ENCODE results near the gene GGA2. TPM values are rescaled to one million over a fixed set of nuclear protein-coding genes. Genes with fewer than 3 reads are reported as not detected.

The GGA2 gene
- total and polyA plus RNA-seq, 8 donors, result 17.6 to 62.5 (median 37.3) TPM

DNA sequence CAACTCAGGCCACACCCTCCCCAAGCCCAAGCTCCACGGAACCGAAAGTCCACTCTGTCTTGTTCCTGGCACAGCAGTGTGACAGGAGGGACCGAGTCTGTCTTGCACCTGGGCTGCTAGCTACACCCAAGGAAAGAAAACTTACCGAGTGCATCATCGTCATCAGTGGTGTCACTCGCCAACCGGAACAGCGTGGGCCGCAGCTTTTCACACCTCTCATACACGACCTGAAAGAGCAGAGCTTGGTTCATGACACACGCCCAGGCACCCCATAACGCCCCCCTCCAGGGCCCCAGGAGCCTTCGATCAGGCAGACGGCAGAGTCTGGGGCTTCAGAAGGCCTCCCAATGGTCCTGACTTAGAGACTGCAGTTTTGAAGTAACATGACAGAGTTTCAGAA, 27.5 kb downstream of the GGA2 start:
- Histone ChIP-seq H3K4me3 (no peak overlapping the region), H3K27me3 (no peaks in the 10 kb centered on the region), H3K36me3 (peaks cover 83 to 100% (median 100%) of the 10 kb centered on the region in 4 donors), H3K4me1 (no peaks in the 10 kb centered on the region), H3K27ac (no peak overlapping the region), H3K9me3 (no peaks in the 10 kb centered on the region)
- TF ChIP-seq POLR2A (IDR thresholded peaks at IDR 0.05) (no peak), EP300 (IDR thresholded peaks at IDR 0.05) (no peak), POLR2AphosphoS5 (IDR thresholded peaks at IDR 0.05) (no peak)
- TF ChIP-seq, protein P1, sequence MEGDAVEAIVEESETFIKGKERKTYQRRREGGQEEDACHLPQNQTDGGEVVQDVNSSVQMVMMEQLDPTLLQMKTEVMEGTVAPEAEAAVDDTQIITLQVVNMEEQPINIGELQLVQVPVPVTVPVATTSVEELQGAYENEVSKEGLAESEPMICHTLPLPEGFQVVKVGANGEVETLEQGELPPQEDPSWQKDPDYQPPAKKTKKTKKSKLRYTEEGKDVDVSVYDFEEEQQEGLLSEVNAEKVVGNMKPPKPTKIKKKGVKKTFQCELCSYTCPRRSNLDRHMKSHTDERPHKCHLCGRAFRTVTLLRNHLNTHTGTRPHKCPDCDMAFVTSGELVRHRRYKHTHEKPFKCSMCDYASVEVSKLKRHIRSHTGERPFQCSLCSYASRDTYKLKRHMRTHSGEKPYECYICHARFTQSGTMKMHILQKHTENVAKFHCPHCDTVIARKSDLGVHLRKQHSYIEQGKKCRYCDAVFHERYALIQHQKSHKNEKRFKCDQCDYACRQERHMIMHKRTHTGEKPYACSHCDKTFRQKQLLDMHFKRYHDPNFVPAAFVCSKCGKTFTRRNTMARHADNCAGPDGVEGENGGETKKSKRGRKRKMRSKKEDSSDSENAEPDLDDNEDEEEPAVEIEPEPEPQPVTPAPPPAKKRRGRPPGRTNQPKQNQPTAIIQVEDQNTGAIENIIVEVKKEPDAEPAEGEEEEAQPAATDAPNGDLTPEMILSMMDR (IDR thresholded peaks at IDR 0.05), result no peak
- intact Hi-C loops (cut with DNase I; ENCODE audit: low total_unique reads), result no loop called here
- 87 to 92% (median 89%) methylated on average over 13 to 14 of the region's 14 CpGs for WGBS, 5 donors
- DNase-seq, result no peak

DNA sequence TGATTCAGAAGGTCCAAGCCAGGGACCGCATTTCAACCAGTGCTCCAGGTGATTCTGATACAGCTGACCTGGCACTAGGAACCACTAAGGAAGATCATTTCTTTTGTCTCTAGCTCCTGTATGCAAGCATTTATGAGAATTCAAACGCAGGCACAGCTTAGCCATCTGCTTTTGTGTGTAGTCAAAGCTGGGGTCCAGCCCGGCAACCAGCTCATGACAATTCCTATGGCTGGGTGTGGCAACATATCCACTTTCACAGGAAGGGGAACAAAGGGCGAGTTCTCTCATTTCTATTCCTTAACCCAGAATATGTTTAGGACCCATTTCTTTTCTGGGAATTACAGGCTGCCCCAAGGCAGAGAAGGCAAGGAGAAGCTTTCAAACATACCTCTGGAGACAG, 30.0 kb downstream of the GGA2 start:
- Histone ChIP-seq H3K9me3 (no peaks in the 10 kb centered on the region), H3K4me3 (no peak overlapping the region), H3K27ac (no peak overlapping the region), H3K36me3 (peaks cover 83 to 100% (median 100%) of the 10 kb centered on the region in 4 donors), H3K27me3 (no peaks in the 10 kb centered on the region), H3K4me1 (no peaks in the 10 kb centered on the region)
- intact Hi-C loops (cut with DNase I; ENCODE audit: low total_unique reads), result no loop called here
- no peak for DNase-seq
- WGBS, 5 donors, result 74 to 93% (median 86%) methylated on average over 4 of the region's 4 CpGs
- TF ChIP-seq, protein P1 (IDR thresholded peaks at IDR 0.05), result no peak
- TF ChIP-seq POLR2A (IDR thresholded peaks at IDR 0.05) (no peak), EP300 (IDR thresholded peaks at IDR 0.05) (no peak), POLR2AphosphoS5 (IDR thresholded peaks at IDR 0.05) (no peak)

DNA sequence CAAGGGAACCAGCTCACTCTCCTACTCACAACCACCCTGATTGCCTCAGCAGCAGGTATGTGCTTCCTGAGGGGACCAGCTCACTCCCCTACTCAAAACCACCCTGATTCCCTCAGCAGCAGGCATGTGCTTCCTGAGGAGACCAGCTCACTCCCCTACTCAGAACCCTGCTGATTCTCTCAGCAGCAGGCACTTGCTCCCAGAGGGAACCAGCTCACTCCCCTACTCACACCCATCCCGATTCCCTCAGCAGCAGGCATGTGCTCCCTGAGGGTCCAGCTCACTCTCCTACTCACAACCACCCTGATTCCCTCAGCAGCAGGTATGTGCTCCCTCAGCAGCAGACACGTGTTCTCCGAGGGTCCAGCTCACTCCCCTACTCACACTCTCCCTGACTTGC, 31.2 kb downstream of the GGA2 start:
- H3K36me3 ChIP-seq, result peaks cover 88 to 100% (median 100%) of the 10 kb centered on the region in 4 donors
- no peaks in the 10 kb centered on the region for H3K27me3 ChIP-seq
- no peaks in the 10 kb centered on the region for H3K4me1 ChIP-seq
- H3K27ac ChIP-seq, result no peak overlapping the region
- TF ChIP-seq EP300 (IDR thresholded peaks at IDR 0.05) (no peak), POLR2A (IDR thresholded peaks at IDR 0.05) (no peak), POLR2AphosphoS5 (IDR thresholded peaks at IDR 0.05) (no peak)
- TF ChIP-seq, protein P1 (IDR thresholded peaks at IDR 0.05), result no peak
- H3K4me3 ChIP-seq, result no peak overlapping the region
- no peaks in the 10 kb centered on the region for H3K9me3 ChIP-seq
- intact Hi-C loops (cut with DNase I; ENCODE audit: low total_unique reads), result no loop called here
- no peak for DNase-seq
- WGBS, 5 donors, result 92 to 97% (median 94%) methylated on average over 2 to 3 of the region's 3 CpGs

DNA sequence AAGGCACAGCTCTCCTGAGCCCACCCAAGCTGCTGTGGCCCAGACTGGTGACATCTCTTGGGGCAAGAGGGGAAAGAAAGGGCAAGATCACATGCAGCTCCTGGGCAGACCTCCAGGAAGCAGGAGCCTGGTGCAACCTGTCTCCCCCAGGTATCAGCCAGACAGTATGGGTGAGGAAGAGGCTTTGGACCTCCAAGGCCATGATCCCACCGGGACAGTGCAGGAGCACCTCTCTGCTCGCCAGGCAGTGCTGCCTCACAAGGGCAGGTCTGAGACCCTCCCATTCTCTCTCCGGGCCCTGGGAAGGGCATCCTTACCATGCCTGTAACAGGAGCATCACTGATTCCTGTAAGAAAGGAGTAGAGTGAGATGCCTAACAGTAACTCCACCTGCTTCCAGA, 31.7 kb downstream of the GGA2 start:
- Histone ChIP-seq H3K4me3 (no peak overlapping the region), H3K27ac (no peak overlapping the region), H3K9me3 (no peaks in the 10 kb centered on the region), H3K36me3 (peaks cover 92 to 100% (median 100%) of the 10 kb centered on the region in 4 donors), H3K27me3 (no peaks in the 10 kb centered on the region), H3K4me1 (no peaks in the 10 kb centered on the region)
- WGBS, 5 donors, result 96 to 100% (median 97%) methylated on average over 1 to 3 of the region's 3 CpGs
- TF ChIP-seq POLR2AphosphoS5 (IDR thresholded peaks at IDR 0.05), result no peak
- no peak for TF ChIP-seq EP300 (IDR thresholded peaks at IDR 0.05)
- TF ChIP-seq POLR2A (IDR thresholded peaks at IDR 0.05), result no peak
- TF ChIP-seq, protein P1 (IDR thresholded peaks at IDR 0.05), result no peak
- no peak for DNase-seq
- intact Hi-C loops (cut with DNase I; ENCODE audit: low total_unique reads), result no loop called here

All from stomach (tissue), 9 donors.